ENCODE measurements around the gene TRMT10C.

GRCh38 chr3:101535221-101535620, 26.4 kb upstream of the TRMT10C start:
- TF ChIP-seq CTCF (conservative IDR thresholded peaks at IDR 0.05 in 1 of 2, IDR thresholded peaks at IDR 0.05 in 1 of 2; ENCODE audit: low read depth in 1 of 2, low read length in 2 of 2) (no peak), EZH2 (IDR thresholded peaks at IDR 0.05; ENCODE audit: low read length, missing control alignments) (no peak)

All from fibroblast of lung (primary cell).